ENCODE measurements around the gene CLASP1.
"Not testable (repeated sequence)": the region's sequence is repeated elsewhere in the genome, so short reads cannot be mapped to it uniquely, and the experiment has no call there.

Gene CLASP1

DNA sequence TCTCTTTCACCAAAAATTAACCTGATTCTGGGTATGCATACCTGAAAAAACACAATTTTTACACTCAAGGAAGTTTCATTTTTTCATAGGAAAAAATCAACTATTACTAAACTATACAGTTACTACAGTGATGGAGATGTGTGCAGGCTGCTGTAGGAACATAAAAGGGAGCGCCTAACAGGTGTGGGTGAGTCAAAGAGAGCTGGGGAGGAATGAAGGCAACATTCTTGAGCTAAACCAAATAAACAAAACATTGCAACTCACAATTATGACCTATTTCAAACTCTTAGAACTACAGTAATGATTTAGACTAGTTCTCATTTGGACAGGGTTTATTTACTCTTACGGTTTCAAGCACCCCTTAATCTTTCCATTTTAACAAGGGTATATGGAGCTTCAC is 13.4 kb upstream of the CLASP1 start:
- no peak for DNase-seq (ENCODE audit: low read depth in 2 of 2)

DNA sequence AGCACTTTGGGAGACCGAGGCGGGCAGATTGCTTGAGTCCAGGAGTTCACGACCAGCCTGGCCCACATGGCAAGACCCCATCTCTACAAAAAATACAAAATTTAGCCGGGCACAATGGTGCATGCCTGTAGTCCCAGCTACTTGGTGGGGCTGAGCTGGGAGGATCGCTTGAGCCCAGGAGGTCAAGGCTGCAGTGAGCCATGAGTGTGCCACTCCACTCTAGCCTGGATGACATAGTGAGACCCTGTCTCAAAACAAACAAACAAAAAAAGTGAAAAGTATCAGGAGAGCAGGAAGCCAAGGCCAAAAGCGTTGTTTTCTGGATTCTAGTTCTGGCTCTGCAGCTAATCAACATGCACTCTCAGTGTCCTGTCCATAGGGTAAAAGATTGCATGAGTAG is 10.7 kb upstream of the CLASP1 start:
- DNase-seq (ENCODE audit: low read depth in 2 of 2) = no peak

DNA sequence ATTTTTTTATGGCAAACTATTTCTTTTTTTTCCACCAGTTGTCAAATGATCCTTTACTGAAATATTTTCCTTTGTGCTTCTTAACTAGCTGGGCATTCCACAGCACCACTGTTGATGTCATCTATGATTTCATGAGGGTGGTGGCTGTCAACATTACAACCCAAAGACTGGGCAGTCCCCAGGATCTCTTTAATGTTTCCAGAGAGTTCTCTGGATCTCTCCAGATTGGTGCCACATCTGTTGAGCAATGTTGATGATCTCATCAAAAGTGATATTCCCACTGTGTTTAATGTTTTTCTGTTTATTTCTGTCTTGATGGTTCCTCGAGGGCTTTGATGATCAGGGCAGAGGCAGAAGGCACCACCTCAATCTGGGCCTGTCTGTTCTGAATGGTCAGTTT is 9.1 kb upstream of the CLASP1 start:
- DNase-seq (ENCODE audit: low read depth in 2 of 2) = not testable (repeated sequence)

DNA sequence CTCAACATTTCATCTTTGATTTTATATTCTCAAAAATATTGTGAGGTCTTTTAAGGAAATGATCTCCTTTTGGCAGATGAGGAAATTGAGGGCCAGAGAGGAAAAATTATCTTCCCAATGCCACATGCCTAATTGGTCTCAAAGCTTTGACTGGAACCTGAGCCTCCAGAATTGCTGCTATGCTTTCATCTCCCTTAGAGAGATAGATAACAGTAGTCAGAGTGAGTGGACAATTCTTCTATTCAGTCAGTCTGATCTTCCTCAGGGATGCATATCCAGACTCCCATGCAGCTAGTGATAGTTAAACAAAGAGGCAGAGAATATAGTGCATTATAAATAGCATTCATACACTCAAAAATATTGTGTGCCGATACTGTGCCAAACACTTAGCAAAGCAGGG is 3.8 kb upstream of the CLASP1 start:
- no peak for DNase-seq (ENCODE audit: low read depth in 2 of 2)

GRCh38 chr2:121650315-121650930 is 1.2 kb upstream of the CLASP1 start:
- no peak for DNase-seq (ENCODE audit: low read depth in 2 of 2)

- DNase-seq (ENCODE audit: low read depth in 2 of 2) = peak; percentile 79 to 90
Measured at GRCh38 chr2:121649596-121650314, 493 bp upstream of the CLASP1 start.

- peak in 1 of 2 donors; percentile 14 for DNase-seq (ENCODE audit: low read depth in 2 of 2)
Measured at GRCh38 chr2:121648206-121649148, 785 bp downstream of the CLASP1 start.

DNA sequence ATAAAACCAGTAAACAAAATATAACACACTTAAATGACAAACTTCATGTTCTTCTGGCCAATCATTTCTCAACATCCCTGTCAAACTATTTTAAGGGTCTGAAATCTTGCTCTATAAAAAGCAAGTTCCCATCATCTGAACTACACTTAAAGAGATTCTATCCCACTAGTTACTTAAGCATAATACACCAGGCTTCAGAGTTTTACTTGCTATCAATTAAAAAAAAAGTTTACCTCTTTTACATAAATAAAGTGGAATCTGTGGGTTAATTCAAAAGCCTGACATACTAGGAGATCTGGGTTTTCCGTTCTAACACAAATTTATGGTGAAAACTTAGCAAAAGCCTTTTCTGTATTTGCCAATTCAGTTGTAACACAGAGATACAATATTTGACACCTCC is 1.9 kb downstream of the CLASP1 start:
- DNase-seq (ENCODE audit: low read depth in 2 of 2) = no peak

DNA sequence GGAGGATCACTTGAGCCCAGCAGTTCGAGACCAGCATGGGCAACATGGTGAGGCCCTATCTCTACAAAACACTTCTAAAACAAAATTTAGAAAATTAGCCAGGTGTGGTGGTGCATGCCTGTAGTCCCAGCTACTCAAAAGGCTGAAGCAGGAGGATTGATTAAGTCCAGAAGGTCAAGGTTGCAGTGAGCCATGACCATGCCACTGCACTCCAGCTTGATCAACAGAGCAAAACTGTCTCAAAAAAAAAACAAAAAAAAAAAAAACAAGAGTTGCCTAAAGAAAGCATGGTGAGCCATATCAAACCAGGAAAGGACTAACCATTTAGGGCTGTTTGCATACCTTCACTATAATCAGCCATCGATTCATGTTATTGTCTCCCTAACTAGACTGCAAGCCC is 4.5 kb downstream of the CLASP1 start:
- DNase-seq (ENCODE audit: low read depth in 2 of 2) = no peak

GRCh38 chr2:121643877-121644276 is 5.4 kb downstream of the CLASP1 start:
- no peak for DNase-seq (ENCODE audit: low read depth in 2 of 2)

GRCh38 chr2:121640380-121641316 is 8.6 kb downstream of the CLASP1 start:
- DNase-seq (ENCODE audit: low read depth in 2 of 2) = no peak

DNA sequence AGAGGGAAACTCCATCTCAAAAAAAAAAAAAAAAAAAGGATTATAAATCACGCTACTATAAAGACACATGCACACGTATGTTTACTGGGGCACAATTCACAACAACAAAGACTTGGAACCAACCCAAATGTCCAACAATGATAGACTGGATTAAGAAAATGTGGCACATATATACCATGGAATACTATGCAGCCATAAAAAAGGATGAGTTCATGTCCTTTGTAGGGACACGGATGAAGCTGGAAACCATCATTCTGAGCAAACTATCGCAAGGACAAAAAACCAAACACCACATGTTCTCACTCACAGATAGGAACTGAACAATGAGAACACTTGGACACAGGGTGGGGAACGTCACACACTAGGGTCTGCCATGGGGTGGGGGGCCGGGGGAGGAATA is 9.4 kb downstream of the CLASP1 start:
- DNase-seq (ENCODE audit: low read depth in 2 of 2) = not testable (repeated sequence)

DNA sequence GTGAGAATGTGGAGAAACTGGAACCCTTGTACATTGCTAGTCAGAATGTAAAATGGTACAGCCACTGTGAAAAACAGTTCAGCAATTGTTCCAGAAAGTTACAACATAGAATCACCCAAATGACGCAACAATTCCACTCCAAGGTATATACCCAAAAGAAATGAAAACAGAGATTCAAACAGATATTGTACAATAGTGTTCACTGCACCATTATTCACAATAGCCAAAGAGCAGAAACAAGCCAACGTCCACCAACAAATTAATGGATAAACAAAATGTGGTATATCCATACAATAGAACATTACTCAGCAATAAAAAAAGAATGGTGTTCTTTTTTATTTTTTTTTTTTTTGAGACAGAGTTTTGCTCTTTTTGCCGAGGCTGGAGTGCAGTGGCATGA is 10.9 kb downstream of the CLASP1 start:
- no peak for DNase-seq (ENCODE audit: low read depth in 2 of 2)

DNA sequence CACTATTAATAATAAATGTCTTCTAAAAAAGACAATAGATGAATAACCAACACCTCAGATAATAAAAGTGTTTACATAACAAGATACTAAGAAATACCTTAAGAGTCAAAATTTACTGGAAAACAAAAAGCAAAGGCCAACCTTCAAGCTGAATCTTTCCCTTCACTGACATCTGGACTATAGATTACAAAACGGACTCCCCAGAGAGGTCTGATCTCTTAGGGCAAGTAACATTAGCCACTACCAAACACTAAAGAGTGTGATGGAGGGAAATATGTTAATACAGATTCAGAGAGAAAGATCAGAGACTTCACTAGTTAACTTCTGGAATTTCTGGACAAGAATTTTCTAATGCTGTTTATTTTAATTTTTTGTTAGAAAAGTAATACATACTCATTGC is 13.9 kb downstream of the CLASP1 start:
- DNase-seq (ENCODE audit: low read depth in 2 of 2) = no peak

DNA sequence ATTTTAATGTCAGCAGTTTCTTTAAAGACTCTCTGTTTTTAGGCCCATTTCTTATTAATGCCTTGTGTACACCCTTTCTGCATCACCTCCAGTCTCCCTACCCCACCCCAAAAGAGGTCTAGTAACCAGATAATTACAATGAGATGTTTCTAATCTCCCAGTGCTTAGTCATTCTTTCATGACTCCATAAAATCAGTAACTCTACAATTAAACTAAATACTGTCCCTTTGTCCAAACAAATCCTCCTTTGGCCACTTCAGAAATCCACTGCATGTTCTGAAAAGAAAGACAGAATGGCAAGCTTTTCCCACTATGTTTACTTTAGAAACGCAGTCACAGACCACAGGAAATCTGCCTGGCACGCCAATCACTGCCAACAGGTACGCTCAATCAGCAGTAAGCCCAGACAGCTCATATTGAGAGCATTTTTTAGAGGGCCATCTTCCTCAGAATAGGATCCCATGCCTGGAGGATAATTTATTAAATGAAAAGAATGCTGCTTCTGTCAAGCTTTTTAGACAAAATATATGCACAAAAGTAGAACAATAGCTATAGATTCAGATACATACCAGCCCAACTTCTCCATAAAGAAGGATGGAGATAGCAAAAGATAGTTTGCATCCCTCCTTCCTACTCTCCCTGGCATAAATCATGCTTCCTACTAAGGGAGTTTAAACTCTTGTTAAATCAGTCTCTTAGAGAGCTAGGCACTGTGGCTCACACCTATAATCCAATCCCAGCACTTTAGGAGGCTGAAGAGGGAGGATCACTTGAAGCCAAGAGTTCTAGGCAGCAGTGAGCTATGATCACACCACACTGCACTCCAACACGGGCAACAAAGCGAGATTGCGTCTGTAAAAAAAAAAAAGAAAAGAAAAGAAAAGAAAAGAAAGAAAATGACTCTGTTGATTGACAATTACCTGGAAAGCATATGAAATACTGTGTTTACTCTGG is 14.6 kb downstream of the CLASP1 start:
- no peak for DNase-seq (ENCODE audit: low read depth in 2 of 2)

DNA sequence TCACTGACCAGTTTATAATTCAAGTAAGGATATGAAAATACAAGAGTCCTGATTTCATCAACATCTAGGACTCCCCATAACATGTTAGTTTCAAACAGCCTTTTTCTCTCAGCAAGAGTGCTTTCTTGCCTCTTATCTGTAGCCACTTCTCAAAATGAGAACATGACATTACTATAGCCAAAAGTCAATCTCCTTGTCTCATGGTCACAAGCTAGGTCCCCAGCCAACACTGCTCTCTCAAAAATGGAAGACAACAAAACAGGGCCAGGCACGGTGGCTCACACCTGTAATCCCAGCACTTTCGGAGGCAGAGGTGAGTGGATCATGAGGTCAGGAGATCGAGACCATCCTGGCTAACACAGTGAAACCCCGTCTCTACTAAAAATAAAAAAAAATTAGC is 15.8 kb downstream of the CLASP1 start:
- no peak for DNase-seq (ENCODE audit: low read depth in 2 of 2)

DNA sequence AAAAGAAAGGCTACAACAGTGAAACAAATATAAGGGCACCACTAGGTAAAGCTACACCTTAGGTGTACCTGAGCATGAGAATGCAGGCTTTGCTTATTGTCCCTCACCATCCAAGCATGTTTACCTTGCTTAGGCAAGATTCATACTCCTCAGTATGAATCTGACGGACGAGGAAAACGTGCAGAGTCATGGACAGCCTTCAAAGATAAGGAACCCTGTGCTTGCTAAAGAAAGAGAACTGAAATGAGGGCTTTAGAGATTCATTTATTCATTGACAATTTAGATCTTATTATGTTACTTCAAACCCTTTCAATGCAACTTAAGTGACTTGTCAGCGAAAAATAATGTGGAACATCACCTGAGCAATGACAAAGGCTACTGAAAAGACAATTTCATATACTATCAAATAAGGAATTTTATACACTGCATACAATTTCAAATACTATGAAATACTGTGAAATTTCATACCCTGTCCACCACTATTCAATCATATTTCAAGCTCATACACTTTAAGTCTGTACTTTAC is 21.7 kb downstream of the CLASP1 start:
- DNase-seq (ENCODE audit: low read depth in 2 of 2) = no peak

DNA sequence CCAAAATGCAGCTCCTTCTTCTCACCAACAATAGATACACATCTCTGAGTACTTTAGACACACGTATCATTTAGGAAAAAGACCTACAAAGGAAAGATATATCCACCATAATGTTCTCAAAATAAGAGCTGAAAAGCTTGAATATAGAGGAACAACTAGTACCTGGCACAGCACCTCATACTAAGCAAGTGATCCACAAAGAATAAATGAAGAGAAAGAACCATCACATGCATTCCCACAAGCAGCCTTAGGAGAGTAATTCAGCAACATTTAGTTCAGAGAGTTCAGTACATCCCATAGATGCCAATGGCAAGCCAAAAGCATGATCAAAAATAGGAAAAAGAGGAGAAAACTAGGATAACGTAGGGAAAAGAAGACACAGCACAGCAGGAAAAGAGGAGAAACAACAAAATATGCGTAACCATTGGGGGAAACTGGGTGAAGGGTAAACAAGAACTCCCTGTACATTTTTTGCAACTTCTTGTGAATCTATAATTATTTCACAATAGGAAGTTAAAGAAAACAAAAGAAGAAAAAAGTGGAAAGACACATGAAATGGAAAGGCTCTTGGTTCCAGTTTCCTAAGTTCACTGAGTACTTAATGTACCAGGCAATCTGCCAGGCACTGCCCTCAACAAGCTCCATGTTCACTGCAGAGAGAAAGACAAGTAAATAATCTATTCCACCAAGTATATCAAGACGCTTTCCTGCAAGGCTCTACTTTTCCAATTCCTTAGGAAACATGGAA is 22.3 kb downstream of the CLASP1 start:
- no peak for DNase-seq (ENCODE audit: low read depth in 2 of 2)

- no peak for DNase-seq (ENCODE audit: low read depth in 2 of 2)
Measured at GRCh38 chr2:121625953-121626352, 23.3 kb downstream of the CLASP1 start.

Data from stimulated activated CD4-positive, alpha-beta T cell treated with anti-CD3 and anti-CD28 coated beads, Interleukin-1b, Interleukin-23, amount 100 ng/mL, for 1 hour (primary cell).